Esophagus muscularis mucosa (tissue), 4 donors: Measurements from ENCODE around the gene ATXN1L. TPM values are rescaled to one million over a fixed set of nuclear protein-coding genes. Genes with fewer than 3 reads are reported as not detected.

ENCODE experiments used
- DNase-seq: peaks from one replicate; pipeline ENCODE4 v3.0.0-alpha.2; 2017; ENCODE audit errors: extremely low spot score
- H3K27ac ChIP-seq, 4 donors: fragments of 200-600 bp; sonication (generic); replicated peaks in 1 of 4; 1 replicate in 3 of 4; 2 replicates in 1 of 4; pipeline ENCODE4 v1.5.1; 2016 to 2019; ENCODE audit warnings: mild to moderate bottlenecking in 1 of 4
- H3K27me3 ChIP-seq, 4 donors: fragments of 200-600 bp; sonication (generic); one replicate each; pipeline versions ENCODE4 v1.5.1 to v1.6.0; 2016 to 2019
- H3K36me3 ChIP-seq, 4 donors: fragments of 200-600 bp; sonication (generic); one replicate each; pipeline ENCODE4 v1.5.1; 2016 to 2019
- H3K4me1 ChIP-seq, 4 donors: fragments of 200-600 bp; sonication (generic); one replicate each; pipeline ENCODE4 v1.5.1; 2016 to 2019
- H3K4me3 ChIP-seq, 4 donors: fragments of 200-600 bp; sonication (generic); 1 replicate in 2 of 4; 2 replicates in 2 of 4; pipeline ENCODE4 v1.5.1; 2016 to 2019; ENCODE audit warnings: mild to moderate bottlenecking in 4 of 4, moderate library complexity in 1 of 4
- H3K9me3 ChIP-seq, 4 donors: fragments of 200-600 bp; sonication (generic); 1 replicate in 3 of 4; 2 replicates in 1 of 4; pipeline ENCODE4 v1.5.1; 2016 to 2019
- CTCF ChIP-seq, 3 experiments: fragments of 200-600 bp in 2 of 3; fragments of 450-650 bp in 1 of 3; sonication (generic) in 2 of 3; IDR thresholded peaks; one replicate each; pipeline ENCODE4 v1.5.1; 2017 to 2019; ENCODE audit warnings: antibody characterized with exemption in 3 of 3, mild to moderate bottlenecking in 2 of 3, moderate library complexity in 1 of 3
- EP300 ChIP-seq: sonication (generic); formaldehyde crosslinking; IDR thresholded peaks from one replicate; pipeline ENCODE4 v1.6.1; 2017; ENCODE audit warnings: antibody characterized with exemption
- POLR2A ChIP-seq: fragments of 450-650 bp; IDR thresholded peaks from one replicate; pipeline ENCODE4 v1.6.1; 2017; ENCODE audit warnings: antibody characterized with exemption, moderate library complexity, mild to moderate bottlenecking, low read depth
- POLR2AphosphoS5 ChIP-seq, 2 donors: sonication (generic); formaldehyde crosslinking; IDR thresholded peaks; one replicate each; pipeline ENCODE4 v1.6.1; 2017; ENCODE audit warnings: antibody characterized with exemption in 2 of 2
- WGBS: methylation state at CpG from one replicate; pipeline ENCODE4 v1.1.5; 2018; 5-methylcytosine and 5-hydroxymethylcytosine counted together
- intact Hi-C: fragments of 100-400 bp; cut with DNase I; formaldehyde crosslinking; loops from one replicate; pipeline ENCODE4 v1.15.1; 2023
- total RNA-seq, 4 donors: library from RNA; depleted of rRNA; stranded (reverse); fragments of >200 nt; gene quantifications; one replicate each; pipeline versions ENCODE4 v1.1.0 to v1.2.1, GENCODE V29; 2016

The ATXN1L gene
- total RNA-seq, 4 donors from 2014 or later, result 32.8 to 54.6 (median 42.9) TPM

DNA sequence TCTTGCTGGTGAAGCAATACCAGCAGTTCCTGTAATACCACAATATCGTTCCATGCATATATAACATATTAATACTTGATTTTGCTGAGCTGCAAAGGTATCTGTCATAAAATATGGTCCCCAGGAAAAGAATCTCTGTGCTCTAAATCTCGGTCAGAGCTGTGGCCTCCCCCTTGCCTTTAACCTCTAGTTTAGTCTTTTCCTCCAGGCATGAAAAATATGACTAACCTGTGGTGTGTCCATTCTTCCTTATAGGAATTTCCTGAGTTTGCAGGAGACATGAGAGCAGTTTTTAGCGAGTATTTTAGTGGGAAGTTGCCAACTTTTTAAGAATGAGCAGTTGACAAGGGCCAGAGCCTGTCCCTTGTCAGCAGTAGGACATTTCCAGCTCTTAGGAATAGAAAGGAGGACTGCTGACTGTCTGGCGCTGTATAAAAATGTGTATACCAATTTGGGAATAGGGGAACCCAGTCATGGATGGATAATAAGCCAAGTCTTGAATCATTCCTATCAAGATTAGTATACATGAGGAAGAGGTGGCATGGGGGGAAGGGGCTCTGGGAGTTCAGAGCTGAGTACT is 8.7 kb downstream of the ATXN1L start:
- Histone ChIP-seq H3K27me3 (no peaks in the 10 kb centered on the region), H3K9me3 (no peaks in the 10 kb centered on the region), H3K27ac (no peak overlapping the region), H3K4me1 (peaks cover 12 to 26% (median 19%) of the 10 kb centered on the region in 4 donors), H3K4me3 (no peak overlapping the region), H3K36me3 (peaks cover 28 to 75% (median 45%) of the 10 kb centered on the region in 4 donors)
- no peak for DNase-seq
- 90% methylated on average over 4 of the region's 4 CpGs for WGBS
- TF ChIP-seq EP300, result no peak
- intact Hi-C loops, result no loop called here

- WGBS, result 89% methylated on average over 5 of the region's 5 CpGs
- Histone ChIP-seq H3K27me3 (no peaks in the 10 kb centered on the region), H3K27ac (no peak overlapping the region), H3K36me3 (peaks cover 24 to 75% (median 43%) of the 10 kb centered on the region in 4 donors), H3K4me1 (peaks cover 16 to 32% (median 22%) of the 10 kb centered on the region in 4 donors), H3K9me3 (no peaks in the 10 kb centered on the region), H3K4me3 (no peak overlapping the region)
- TF ChIP-seq CTCF (IDR thresholded peaks at IDR 0.05) (no peak), EP300 (no peak), POLR2AphosphoS5 (IDR thresholded peaks at IDR 0.05) (no peak), POLR2A (no peak)
- no peak for DNase-seq
- intact Hi-C loops, result no loop called here
These were observed 10.3 kb downstream of the ATXN1L start for GRCh38 chr16:71855937-71856662.

GRCh38 chr16:71859762-71860521 is 14.2 kb downstream of the ATXN1L start:
- H3K4me3 ChIP-seq, result no peak overlapping the region
- intact Hi-C loops, result no loop called here
- no peak for DNase-seq
- no peaks in the 10 kb centered on the region for H3K27me3 ChIP-seq
- WGBS, result 96% methylated on average over 30 of the region's 32 CpGs
- no peaks in the 10 kb centered on the region for H3K9me3 ChIP-seq
- TF ChIP-seq POLR2A (no peak), POLR2AphosphoS5 (IDR thresholded peaks at IDR 0.05) (no peak), CTCF (IDR thresholded peaks at IDR 0.05) (no peak), EP300 (no peak)
- peaks cover 16 to 27% (median 17%) of the 10 kb centered on the region in 4 donors for H3K4me1 ChIP-seq
- peaks cover 27 to 73% (median 54%) of the 10 kb centered on the region in 4 donors for H3K36me3 ChIP-seq
- H3K27ac ChIP-seq, result peak overlapping the region; percentile 32 to 58 (median 52)

GRCh38 chr16:71863995-71864394 is 18.2 kb downstream of the ATXN1L start:
- WGBS, result 100% methylated on average over 2 of the region's 5 CpGs
- no peak for DNase-seq
- TF ChIP-seq EP300, result no peak
- TF ChIP-seq POLR2AphosphoS5 (IDR thresholded peaks at IDR 0.05), result no peak
- no peak for TF ChIP-seq CTCF (IDR thresholded peaks at IDR 0.05)
- TF ChIP-seq POLR2A, result no peak
- Histone ChIP-seq H3K4me1 (peaks cover 5 to 13% (median 8%) of the 10 kb centered on the region in 4 donors), H3K9me3 (no peaks in the 10 kb centered on the region), H3K36me3 (peaks cover 27 to 85% (median 64%) of the 10 kb centered on the region in 4 donors), H3K27me3 (no peaks in the 10 kb centered on the region), H3K4me3 (no peak overlapping the region), H3K27ac (no peak overlapping the region)
- intact Hi-C loops, result no loop called here
